ENCODE data around the gene TSPAN5.
"Not testable (repeated sequence)": the region's sequence is repeated elsewhere in the genome, so short reads cannot be mapped to it uniquely, and the experiment has no call there.

The TSPAN5 gene

DNA sequence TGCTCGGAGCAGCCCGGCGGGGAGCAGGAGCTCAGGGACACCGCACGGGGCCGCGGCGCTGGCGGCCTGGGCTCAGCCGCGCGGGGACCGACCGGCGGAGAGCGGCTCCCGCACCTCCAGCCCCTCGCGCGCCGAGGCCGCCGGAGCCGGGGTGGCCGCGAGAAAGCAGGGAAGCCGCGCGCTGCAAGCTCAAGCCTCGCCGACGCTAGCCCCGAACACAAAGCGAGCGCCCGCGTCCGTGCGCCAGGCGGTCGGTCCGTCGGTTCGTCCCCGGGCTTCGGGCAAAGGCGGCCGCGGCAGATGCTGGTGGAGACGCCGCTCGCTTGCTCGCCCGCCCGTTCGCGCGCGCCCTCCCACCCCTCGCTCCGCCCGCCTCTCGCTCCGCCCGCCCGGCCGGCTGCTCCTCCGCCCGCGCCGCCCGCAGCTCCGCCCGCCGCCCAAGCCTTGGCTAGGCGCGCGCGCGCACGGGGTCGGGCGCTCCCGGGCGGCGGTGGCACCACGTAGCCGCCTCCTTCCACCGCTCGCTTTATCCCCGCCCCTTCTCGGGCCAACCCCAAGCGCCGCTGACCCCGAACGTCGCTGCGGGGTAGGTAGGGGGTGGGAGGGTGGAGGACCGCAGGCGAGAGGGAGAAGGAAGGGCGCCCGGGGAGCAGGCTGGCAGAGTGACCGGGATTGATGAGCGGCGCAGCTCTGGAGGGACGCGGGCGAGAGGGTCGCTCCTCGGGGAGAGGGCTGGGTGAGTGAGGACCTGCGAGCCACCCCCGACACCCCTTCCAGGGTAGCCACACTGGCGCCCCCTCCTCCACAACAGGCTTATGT lies at the start of gene TSPAN5:
Gene TSPAN5 (minus strand): TSS at position 325 of the 819 bp plus-strand sequence.
- peak; percentile 91 for DNase-seq

DNA sequence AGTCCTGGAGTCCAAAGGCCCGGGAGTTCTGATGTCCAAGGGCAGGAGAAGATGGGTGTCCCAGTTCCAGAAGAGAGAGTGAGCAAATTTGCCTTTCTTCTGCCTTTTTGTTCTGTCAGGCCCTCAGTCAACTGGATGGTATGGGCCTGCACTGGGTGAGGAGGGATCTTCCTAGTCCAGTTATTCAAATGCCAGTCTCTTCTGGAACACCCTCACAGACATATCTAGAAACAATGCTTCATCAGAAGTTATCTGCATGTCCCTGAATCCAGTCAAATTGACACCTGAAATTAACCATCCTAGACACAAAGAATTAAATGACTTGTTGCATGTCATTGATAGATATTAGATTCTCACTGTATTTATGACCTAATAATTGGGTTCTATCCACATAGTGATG lies 48.5 kb upstream of the TSPAN5 start:
- no peak for DNase-seq

- DNase-seq: no peak
Observed at GRCh38 chr4:98706200-98706813, 47.9 kb upstream of the TSPAN5 start.

DNA sequence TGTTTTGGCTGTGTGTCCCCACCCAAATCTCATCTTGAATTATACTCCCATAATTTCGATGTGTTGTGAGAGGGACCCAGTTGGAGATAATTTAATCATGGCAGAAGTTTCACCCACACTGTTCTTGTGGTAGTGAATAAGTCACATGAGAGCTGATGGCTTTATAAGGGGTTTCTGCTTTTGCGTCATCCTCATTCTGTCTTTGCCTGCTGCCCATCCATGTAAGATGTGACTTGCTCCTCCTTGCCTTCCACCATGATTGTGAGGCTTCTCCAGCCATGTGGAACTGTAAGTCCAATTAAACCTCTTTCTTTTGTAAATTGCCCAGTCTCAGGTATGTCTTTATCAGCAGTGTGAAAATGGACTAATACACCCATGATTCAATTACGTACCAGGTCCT lies 47.2 kb upstream of the TSPAN5 start:
- not testable (repeated sequence) for DNase-seq

GRCh38 chr4:98700656-98701055 lies 42.2 kb upstream of the TSPAN5 start:
- no peak for DNase-seq

DNA sequence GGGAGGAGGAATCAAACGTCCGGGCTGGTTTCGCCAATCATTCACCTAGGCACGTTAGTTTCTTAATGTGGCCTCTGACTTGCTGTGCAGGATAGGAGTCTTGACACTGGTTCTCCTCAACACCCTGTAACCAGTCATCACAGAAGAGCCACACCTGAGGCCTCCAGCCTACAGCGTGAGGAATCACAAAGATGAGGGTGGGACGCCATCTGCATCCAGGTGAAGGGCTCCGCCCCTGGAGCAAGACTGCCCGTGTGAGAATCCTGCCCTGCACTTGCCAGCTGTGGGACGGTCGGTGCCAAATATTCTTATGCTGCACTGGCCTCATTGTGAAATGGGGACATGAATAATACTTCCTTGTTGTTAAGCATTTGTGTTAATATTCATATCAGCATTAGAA lies 35.7 kb upstream of the TSPAN5 start:
- no peak for DNase-seq

GRCh38 chr4:98692411-98692810 lies 34.0 kb upstream of the TSPAN5 start:
- DNase-seq: no peak

DNA sequence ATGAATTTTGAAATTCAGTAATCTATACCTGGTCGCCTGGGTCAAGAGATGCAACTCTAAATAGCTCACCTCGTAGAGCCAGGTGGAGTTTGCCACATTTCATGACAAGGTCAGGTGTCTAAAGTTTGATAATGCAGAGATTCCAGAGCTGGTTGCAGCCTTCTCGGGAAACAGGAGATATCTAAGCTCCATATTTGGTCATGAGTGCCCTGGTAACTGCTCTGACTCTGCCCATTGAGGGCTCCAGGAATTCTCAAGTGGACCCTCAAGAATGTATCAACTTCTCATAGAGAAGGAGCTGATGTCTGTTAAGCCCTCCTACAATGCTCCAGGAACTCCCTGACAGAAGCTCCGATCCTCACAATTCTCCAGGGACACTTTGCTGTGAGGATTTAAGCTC lies 33.2 kb upstream of the TSPAN5 start:
- no peak for DNase-seq

GRCh38 chr4:98689507-98690174 lies 31.2 kb upstream of the TSPAN5 start:
- no peak for DNase-seq

DNA sequence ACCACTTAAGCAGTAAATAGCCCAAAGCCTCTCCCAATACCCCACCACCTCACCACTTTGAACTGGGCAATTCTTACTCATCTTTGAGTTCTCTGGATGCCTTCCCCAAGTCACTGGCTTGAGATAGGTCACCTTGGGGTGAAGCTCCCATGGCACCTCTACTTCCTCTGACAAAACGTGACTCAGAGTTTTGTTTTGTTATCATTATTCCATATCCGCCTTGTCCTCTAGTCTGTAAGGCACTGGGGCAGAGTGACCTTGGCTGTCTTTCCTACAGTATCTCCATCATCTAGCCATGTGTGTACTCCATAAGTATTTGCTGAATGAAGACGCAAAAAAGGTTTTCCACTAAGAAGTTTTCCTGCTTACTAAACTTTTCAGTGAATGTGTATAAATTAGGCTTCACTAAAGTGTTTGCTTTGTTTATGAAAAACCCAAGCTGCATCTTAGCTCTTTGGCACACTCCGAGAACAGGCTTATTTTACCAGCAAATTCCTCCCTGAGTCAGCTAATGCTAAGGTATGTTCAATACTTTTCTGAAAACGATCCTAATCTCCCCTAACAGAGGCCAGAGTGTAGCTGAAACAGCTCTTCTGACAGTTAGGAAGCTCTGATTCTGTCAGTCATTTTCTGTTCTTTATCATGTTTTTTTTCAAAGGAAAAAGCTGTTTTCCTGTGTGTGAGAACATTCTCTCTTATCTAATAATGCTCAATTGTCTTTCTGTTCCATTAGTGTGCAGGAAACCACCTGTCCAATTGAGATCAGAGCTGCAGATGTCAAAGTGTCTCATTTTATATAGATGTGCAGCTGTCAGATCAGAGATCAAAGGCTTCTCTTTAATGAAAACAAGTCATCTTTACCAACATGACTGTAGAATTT lies 30.2 kb upstream of the TSPAN5 start:
- no peak for DNase-seq

GRCh38 chr4:98687876-98688275 lies 29.5 kb upstream of the TSPAN5 start:
- DNase-seq: no peak

GRCh38 chr4:98686847-98687246 lies 28.4 kb upstream of the TSPAN5 start:
- no peak for DNase-seq

DNA sequence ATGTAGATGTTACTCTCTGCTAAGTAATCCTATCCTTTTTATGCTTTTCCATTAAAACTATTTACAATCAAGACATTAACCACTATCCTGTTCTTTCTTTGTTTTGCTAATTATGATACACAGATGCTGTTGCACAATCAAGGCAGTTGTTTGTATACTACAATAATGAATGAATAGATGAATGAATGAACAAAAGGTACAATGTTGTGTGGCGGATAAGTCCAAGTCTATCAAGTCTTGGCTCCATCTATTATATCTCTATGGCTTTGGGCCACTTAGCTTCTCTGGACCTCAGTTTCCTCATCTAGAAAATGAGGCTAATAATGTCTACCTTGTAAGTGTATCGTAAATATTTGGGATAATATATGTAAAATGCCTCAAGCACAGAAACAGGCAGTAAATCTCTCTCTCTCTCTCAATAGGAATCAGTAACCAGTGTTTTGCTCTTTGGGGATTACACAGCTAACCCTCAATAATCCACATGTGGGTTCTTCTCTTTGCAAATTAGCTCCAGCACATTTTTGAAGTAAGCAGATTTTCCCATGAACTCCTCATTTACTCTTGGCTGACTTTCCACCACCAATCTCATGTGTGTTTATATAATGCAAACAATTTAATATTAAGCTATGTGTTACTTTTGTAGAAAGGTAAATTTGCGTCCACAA lies 27.8 kb upstream of the TSPAN5 start:
- no peak for DNase-seq

DNA sequence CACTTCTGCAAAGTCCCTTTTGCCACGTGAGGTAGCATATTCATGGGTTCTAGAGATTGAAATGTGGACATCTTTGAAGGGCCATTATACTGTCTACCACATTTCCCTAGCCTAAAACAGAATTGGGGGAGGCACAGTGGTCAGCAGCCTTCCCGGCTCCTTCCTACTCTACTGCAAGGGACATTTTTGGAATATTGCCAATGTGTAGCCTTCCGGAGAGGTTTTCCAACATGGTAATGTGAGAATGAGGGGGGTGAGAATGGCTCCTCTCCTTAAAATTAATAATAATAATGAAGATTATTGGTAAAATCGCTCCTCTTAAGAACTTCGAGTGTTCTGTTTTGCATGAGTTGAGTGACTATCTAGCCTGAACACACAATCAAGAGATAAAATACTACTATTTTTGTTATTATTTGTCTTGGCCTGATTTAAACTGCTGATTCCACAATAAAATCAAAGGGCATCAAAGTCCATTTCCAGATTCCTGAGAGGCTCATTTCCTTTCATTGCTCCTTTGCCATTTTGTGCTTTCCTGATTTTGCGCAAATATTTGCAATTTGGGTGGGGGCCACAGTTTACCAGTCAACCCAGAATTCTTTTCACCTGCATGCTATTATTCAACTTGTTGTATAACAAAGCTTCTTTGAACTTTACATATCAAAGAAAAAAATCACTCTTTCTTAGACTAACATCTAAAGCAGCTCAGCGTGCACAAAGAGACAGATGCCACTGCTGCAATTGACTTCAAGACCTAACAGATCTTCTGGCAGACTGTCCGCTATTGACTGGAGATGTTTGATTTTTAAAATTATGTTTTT lies 27.0 kb upstream of the TSPAN5 start:
- no peak for DNase-seq

DNA sequence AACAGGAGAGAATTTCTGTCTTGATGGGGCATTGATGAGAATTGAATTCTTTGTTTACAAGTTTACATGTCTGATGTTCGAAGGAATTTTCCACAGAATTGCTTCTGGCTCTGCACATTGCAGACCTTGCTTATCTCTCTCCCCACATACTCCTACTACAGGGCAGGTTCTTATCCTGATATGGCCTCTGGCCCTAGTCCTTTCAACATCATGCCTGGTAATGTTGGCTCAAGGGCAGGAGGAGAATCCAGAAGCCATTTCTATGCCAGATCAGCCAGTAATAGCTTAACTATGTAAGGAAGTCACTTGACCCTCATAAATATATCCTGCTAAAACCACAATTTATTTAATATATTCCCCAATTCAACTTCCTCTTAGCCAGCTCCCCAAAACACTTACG lies 24.3 kb upstream of the TSPAN5 start:
- peak; percentile 68 for DNase-seq

DNA sequence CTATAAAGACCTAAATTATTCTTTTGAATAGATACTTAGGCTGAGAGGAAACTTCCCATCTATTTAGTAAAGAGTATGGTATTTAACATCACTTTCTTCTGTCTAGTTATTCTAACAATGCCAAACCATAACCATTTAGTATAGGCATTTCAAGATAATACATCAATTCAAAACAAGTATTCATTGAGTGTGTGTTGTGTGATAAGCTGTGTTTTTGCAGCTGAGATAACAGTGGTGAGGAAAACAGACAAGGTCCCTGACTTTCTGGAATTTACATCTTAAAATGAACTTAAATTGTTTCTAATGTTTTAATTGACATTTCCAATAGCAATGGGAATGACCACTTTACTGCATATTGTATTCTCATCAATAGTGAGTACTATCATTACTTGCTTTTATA lies 22.4 kb upstream of the TSPAN5 start:
- DNase-seq: no peak

- no peak for DNase-seq
Observed at GRCh38 chr4:98679738-98680137, 21.3 kb upstream of the TSPAN5 start.

DNA sequence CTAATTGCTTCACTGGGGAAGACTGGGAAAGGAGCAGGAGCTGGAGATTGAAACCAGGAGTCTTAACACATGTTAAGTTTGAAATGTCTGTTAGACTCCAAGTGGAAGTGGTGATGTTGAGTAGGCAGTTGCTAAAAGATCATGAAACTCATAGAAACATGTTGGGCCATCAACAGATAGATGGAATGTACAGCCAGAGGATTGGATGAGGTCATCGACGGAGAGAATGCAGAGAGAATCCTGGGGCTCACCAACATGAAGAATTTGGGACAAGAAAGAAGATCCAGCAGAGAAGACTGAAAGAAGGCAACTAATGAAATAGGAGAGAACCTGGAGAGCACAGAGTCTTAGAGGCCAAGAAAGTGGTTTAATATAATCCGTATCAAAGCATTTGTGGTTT lies 19.4 kb upstream of the TSPAN5 start:
- no peak for DNase-seq

GRCh38 chr4:98674404-98675173 lies 16.2 kb upstream of the TSPAN5 start:
- no peak for DNase-seq

GRCh38 chr4:98673978-98674377 lies 15.6 kb upstream of the TSPAN5 start:
- peak; percentile 73 for DNase-seq

GRCh38 chr4:98673288-98673644 lies 14.9 kb upstream of the TSPAN5 start:
- no peak for DNase-seq

Data from islet precursor cell (in vitro differentiated cells).